GM10266 (cell line): ENCODE data around the gene BMP7.

Experiments
- DNase-seq: peaks from one replicate; pipeline ENCODE4 v3.0.0; 2012; ENCODE audit errors: extremely low spot score
- CTCF ChIP-seq: IDR thresholded peaks from 2 replicates; pipeline ENCODE4 v1.5.1; 2012; ENCODE audit warnings: mild to moderate bottlenecking, low read depth; ENCODE audit not compliant: control insufficient read depth, insufficient read depth; ENCODE audit errors: missing control alignments

The BMP7 gene

DNA sequence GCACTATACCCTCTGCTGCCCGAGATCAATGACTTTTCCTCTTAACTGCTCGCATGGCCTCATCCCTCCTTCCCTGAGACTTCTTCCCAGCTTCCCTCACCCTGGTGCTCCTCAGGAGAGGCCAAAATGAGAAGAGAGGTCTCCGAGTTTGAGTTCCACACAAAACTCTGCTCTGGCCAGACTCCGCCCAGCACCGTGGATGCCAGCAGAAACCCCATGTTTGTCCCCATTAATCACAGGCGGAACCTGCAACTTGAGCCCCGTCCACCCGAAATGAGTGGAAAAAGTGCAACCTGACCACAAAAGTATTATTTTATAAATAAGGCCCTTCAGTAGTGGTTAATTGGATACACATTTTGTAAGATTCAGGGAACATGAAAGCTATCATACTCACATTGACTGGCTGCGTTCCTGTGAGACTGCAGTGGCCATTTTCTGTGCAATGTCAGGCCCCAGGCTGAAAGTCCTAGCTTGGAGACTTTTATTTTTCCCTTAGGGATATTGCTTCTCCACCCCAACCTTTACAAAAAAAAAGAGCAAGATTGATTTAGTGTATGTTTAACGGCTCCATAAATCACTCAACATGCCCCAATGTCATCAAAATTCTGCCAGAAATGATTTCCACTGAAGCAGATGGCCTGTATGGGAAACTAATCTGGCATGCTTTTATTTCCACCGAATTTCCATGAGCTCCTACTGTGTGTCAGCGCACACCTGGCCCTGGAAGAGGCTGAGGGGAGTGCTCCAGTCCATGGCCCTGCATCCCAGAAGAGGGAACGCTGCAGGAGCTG is 134.6 kb downstream of the BMP7 start:
- TF ChIP-seq CTCF: no peak
- DNase-seq: no peak

GRCh38 chr20:57131077-57131476 is 135.4 kb downstream of the BMP7 start:
- no peak for DNase-seq
- TF ChIP-seq CTCF: no peak

DNA sequence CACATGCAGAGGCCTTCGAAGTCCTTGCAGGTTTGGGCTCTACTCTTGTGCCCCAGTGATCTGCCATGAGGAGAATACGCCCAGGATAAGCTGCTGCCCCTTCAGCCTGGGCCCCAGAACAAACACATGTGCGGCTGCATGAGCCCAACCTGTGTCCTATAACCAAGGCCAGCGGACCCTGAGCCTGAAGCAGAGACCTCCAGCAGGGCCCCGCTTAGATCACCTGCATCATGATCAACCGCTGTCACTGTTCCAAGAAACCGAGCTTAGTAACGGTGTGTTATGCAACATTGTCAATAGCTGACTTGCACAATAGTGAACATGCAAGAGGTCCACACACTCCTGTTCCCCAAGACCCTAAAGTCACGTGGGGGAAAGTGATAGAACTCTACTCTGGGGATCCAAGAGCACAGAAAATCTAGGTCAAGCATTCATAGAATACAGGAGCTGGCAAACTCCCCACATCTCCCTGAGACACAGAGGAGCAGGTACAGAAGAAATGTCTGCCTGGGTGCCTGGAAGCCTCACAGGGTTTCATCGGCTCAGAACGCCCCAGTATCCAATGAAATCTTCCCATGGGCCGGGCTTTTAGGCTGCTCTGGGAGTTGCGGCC is 136.2 kb downstream of the BMP7 start:
- no peak for DNase-seq
- no peak for TF ChIP-seq CTCF

- DNase-seq: no peak
- TF ChIP-seq CTCF: no peak
Measured at GRCh38 chr20:57129303-57129702, 137.1 kb downstream of the BMP7 start.

DNA sequence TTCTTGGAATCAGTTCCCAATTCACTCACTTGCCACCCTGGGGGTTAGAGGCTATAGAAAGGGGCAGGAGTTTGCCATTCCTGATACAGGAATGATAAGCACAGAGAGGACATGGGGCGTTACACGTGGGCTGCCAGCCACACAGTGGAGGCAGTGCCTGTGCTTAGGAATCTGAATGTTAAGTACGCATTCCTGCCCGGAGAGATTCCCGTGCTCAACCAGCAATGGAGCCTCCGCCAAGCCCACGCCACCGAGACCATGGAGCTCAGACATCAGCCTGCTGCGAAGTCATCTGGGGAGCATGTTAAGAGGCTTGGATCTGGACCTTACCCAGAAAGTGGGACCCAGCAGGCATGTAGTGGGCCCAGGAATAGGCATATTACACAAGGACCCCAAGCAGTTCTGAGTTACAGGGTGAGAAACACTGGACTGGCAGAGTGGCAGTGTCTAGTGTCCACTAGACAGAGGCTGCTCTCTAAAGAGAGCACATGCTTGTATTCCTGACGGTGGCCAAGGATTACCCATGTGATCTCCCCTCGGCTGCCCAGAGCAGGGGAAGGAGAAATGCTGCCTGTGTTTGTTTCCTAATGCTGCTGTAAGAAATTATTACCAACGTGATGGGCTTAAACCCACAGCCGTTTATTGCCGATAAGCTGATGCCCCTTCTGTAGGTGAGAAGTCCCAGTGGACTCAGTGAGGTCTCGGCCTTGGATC is 138.2 kb downstream of the BMP7 start:
- no peak for DNase-seq
- TF ChIP-seq CTCF: no peak

DNA sequence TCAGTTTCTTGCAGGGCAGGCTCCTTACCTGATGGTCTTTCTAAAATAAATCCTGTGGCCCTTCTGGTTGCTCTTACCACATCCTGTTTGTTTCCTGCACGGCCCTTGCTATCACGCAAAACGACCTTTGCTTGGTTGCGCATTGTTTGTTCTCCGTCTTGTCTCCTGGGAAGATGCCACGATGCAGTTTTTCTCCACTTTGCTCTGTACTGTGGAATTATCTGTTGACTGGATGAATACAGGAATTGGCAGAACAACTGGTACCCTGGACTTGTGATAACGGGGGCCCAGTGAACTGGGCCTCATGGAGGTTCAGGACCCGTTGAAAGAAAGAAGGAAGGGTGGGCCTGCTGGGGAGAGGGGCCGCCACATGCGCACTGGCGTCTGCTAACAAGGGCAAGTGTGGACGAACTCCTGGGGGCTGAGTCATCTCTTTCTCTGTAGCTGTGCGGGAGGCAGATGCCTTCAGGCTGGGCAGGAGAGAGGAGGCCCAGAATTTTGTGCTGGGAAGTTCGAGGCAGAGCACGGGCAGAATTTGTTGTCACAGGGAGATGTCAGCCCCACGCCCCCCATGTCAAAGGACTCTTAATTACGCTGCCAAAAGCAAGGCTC is 139.9 kb downstream of the BMP7 start:
- DNase-seq: no peak

More for the DNA sequence above, 139.9 kb downstream of the BMP7 start:
- no peak for TF ChIP-seq CTCF
